Stimulated activated CD4-positive, alpha-beta T cell treated with anti-CD3 and anti-CD28 coated beads, Interleukin-4, amount 100 ng/mL, for 1 hour (primary cell): ENCODE data around the gene TTLL7.

ENCODE experiments used
- DNase-seq: peaks from one replicate; pipeline ENCODE4 v3.0.0-alpha.2; 2020

TTLL7 gene

GRCh38 chr1:83857716-83858115 lies 141.2 kb downstream of the TTLL7 start:
- no peak for DNase-seq

GRCh38 chr1:83857103-83857502 lies 141.8 kb downstream of the TTLL7 start:
- no peak for DNase-seq

GRCh38 chr1:83856381-83856780 lies 142.6 kb downstream of the TTLL7 start:
- DNase-seq = no peak

GRCh38 chr1:83854456-83854855 lies 144.5 kb downstream of the TTLL7 start:
- no peak for DNase-seq

- no peak for DNase-seq
Observed at GRCh38 chr1:83850834-83851233, 148.1 kb downstream of the TTLL7 start.

- DNase-seq = no peak
Observed at GRCh38 chr1:83849191-83850061, 149.5 kb downstream of the TTLL7 start.

GRCh38 chr1:83846138-83846537 lies 152.8 kb downstream of the TTLL7 start:
- no peak for DNase-seq

GRCh38 chr1:83845437-83846071 lies 153.4 kb downstream of the TTLL7 start:
- no peak for DNase-seq

GRCh38 chr1:83844546-83844945 lies 154.4 kb downstream of the TTLL7 start:
- no peak for DNase-seq

- no peak for DNase-seq
Observed at GRCh38 chr1:83839566-83840173, 159.3 kb downstream of the TTLL7 start.

- DNase-seq = no peak
Observed at GRCh38 chr1:83838573-83838972, 160.4 kb downstream of the TTLL7 start.

GRCh38 chr1:83836543-83836942 lies 162.4 kb downstream of the TTLL7 start:
- no peak for DNase-seq

- DNase-seq = no peak
Observed at GRCh38 chr1:83834621-83835264, 164.2 kb downstream of the TTLL7 start.

GRCh38 chr1:83832194-83832593 lies 166.7 kb downstream of the TTLL7 start:
- no peak for DNase-seq

- no peak for DNase-seq
Observed at GRCh38 chr1:83829106-83829505, 169.8 kb downstream of the TTLL7 start.

- no peak for DNase-seq
Observed at GRCh38 chr1:83828456-83828855, 170.5 kb downstream of the TTLL7 start.

GRCh38 chr1:83827741-83828140 lies 171.2 kb downstream of the TTLL7 start:
- DNase-seq = no peak

- DNase-seq = no peak
Observed at GRCh38 chr1:83822208-83822607, 176.7 kb downstream of the TTLL7 start.

- no peak for DNase-seq
Observed at GRCh38 chr1:83819436-83819835, 179.5 kb downstream of the TTLL7 start.

GRCh38 chr1:83818916-83819315 lies 180.0 kb downstream of the TTLL7 start:
- DNase-seq = no peak

- DNase-seq = no peak
Observed at GRCh38 chr1:83816836-83817235, 182.1 kb downstream of the TTLL7 start.

- no peak for DNase-seq
Observed at GRCh38 chr1:83815330-83815729, 183.6 kb downstream of the TTLL7 start.
